K562 (cell line): Measurements from ENCODE around the gene PHF21A. TPM values are rescaled to one million over a fixed set of nuclear protein-coding genes. Genes with fewer than 3 reads are reported as not detected.

Experiments used
- ATAC-seq: fragments of 200-7000 bp; cut with Tn5 transposase; 3 replicates; pipeline ENCODE4 v1.9.1; 2020; ENCODE audit warnings: moderate library complexity
- BruUV-seq: library from RNA; stranded (reverse); fragments of 400-500 nt; replicated peaks from 2 replicates; lab custom pipeline; 2021; lab: Mats Ljungman, UMichigan
- CTCF ChIA-PET: fragments of 300-600 bp; formaldehyde crosslinking; extraction: SDS; loops from one replicate; lab custom pipeline; 2021; ENCODE audit warnings: low intra/inter-chr PET ratio; lab: Yijun Ruan, JAX
- POLR2A ChIA-PET: fragments of 300-600, 350-650 bp; sonication (Branson Sonifier 250); formaldehyde crosslinking; extraction: SDS; loops from one replicate; lab custom pipeline; 2021; ENCODE audit warnings: antibody characterized with exemption, inconsistent platforms; lab: Yijun Ruan, JAX
- DNase-seq, 4 experiments: peaks; one replicate each; pipeline versions ENCODE4 v3.0.0 to v3.0.0-alpha.2; 2011 to 2018; ENCODE audit warnings: low spot score in 3 of 4, mixed read lengths in 3 of 4; ENCODE audit errors: extremely low read depth in 1 of 4
- FAIRE-seq: peaks from 2 replicates; lab custom pipeline; 2011; peaks lifted over from hg19 to GRCh38; lab: Jason Lieb, UNC
- H2AFZ ChIP-seq: 2 replicates; pipeline ENCODE4 v1.6.0; 2011; ENCODE audit warnings: low read depth, low read length, control low read depth, inconsistent platforms
- H3K27ac ChIP-seq: fragments of 200-600 bp; 3 replicates; pipeline ENCODE4 v1.8.0; 2011; ENCODE audit warnings: low read depth, mild to moderate bottlenecking, control low read depth, inconsistent platforms, low read length, moderate library complexity, mixed read lengths; ENCODE audit errors: extremely low read depth
- H3K27me3 ChIP-seq, 2 experiments: fragments of 300-600 bp in 1 of 2; 2 replicates in 1 of 2; 3 replicates in 1 of 2; pipeline versions ENCODE4 v1.6.0 to v1.8.0; 2011; ENCODE audit warnings: inconsistent platforms in 2 of 2, low read length in 2 of 2, mild to moderate bottlenecking in 1 of 2, mixed read lengths in 1 of 2, moderate library complexity in 1 of 2; ENCODE audit not compliant: control insufficient read depth in 2 of 2, insufficient read depth in 2 of 2
- H3K36me3 ChIP-seq: fragments of 300-600 bp; 3 replicates; pipeline ENCODE4 v1.8.0; 2011; ENCODE audit warnings: mild to moderate bottlenecking, low read length, inconsistent platforms; ENCODE audit not compliant: control insufficient read depth, insufficient read depth
- H3K4me1 ChIP-seq, 2 experiments: fragments of 200-600 bp in 1 of 2; replicated peaks in 1 of 2; 2 replicates in 1 of 2; 3 replicates in 1 of 2; pipeline versions ENCODE4 v1.5.1 to v1.8.0; 2011; ENCODE audit warnings: inconsistent platforms in 2 of 2, low read length in 2 of 2, mild to moderate bottlenecking in 1 of 2, mixed read lengths in 1 of 2, moderate library complexity in 1 of 2; ENCODE audit not compliant: control insufficient read depth in 2 of 2, insufficient read depth in 2 of 2
- H3K4me2 ChIP-seq: 2 replicates; pipeline ENCODE4 v1.6.1; 2011; ENCODE audit warnings: low read length, control low read depth, inconsistent platforms, mixed read lengths; ENCODE audit not compliant: insufficient read depth
- H3K4me3 ChIP-seq: fragments of 200-600 bp; sonication (generic), shearing (Covaris generic); 2 replicates; pipeline ENCODE4 v1.5.1; 2016; ENCODE audit warnings: control low read depth, inconsistent platforms
- H3K79me2 ChIP-seq: fragments of 200-600 bp; 3 replicates; pipeline ENCODE4 v1.8.0; 2011; ENCODE audit warnings: low read length, inconsistent platforms; ENCODE audit not compliant: control insufficient read depth, insufficient read depth
- H3K9ac ChIP-seq, 2 experiments: 2 replicates each; pipeline versions ENCODE4 v1.6.0 to v1.6.1; 2011; ENCODE audit warnings: low read depth in 2 of 2, low read length in 2 of 2, control low read depth in 1 of 2, inconsistent platforms in 1 of 2, mild to moderate bottlenecking in 1 of 2, mixed read lengths in 1 of 2; ENCODE audit not compliant: insufficient read depth in 1 of 2
- H3K9me1 ChIP-seq: one replicate; pipeline ENCODE4 v1.6.0; 2011; ENCODE audit warnings: inconsistent platforms, mild to moderate bottlenecking, low read length, moderate library complexity; ENCODE audit not compliant: control insufficient read depth, insufficient read depth
- H3K9me3 ChIP-seq: replicated peaks from 2 replicates; pipeline ENCODE4 v1.5.1; 2011; ENCODE audit warnings: low read depth, low read length, inconsistent platforms; ENCODE audit not compliant: control insufficient read depth, insufficient read depth
- H4K20me1 ChIP-seq: replicated peaks from 2 replicates; pipeline ENCODE4 v1.6.1; 2011; ENCODE audit warnings: low read length, inconsistent platforms, mixed read lengths; ENCODE audit not compliant: control insufficient read depth, insufficient read depth
- ATF3 ChIP-seq, 2 experiments: fragments of 450-650 bp in 1 of 2; sonication (generic) in 1 of 2; formaldehyde crosslinking in 1 of 2; IDR thresholded peaks in 1 of 2; conservative IDR thresholded peaks in 1 of 2; 2 replicates each; pipeline versions ENCODE4 v1.6.1 to v1.8.1; 2016 to 2023; ENCODE audit warnings: mild to moderate bottlenecking in 2 of 2, moderate library complexity in 2 of 2, inconsistent platforms in 1 of 2, missing genetic modification reagents in 1 of 2
- MBD1 ChIP-seq: fragments of 250-450 bp; sonication (Bioruptor Pico); IDR thresholded peaks from 2 replicates; pipeline ENCODE4 v1.8.0; 2022; ENCODE audit warnings: inconsistent platforms
- WGBS: fragments of 100-300 bp; shearing (Covaris generic); methylation state at CpG from one replicate; pipeline ENCODE4 v1.1.6; 2016; ENCODE audit warnings: low coverage, mixed read lengths; ENCODE audit not compliant: insufficient coverage; ENCODE audit errors: missing lambda C conversion rate; 5-methylcytosine and 5-hydroxymethylcytosine counted together
- in situ Hi-C: fragments of 300-500 bp; cut with MboI; formaldehyde crosslinking; loops from 4 replicates; pipeline ENCODE4 v1.15.0; 2018; ENCODE audit warnings: inconsistent platforms, mixed read lengths
- intact Hi-C: fragments of 100-400 bp; cut with micrococcal nuclease; formaldehyde crosslinking; loops from 2 replicates; pipeline ENCODE4 v1.14.2; 2022
- polyA plus RNA-seq, 8 experiments: library from polyadenylated mRNA; depleted of rRNA in 4 of 8; stranded (reverse) in 5 of 8; unstranded in 3 of 8; fragments of >200 nt; fragmentation: Nextera tagmentation in 2 of 8; fragmentation: Illumina TruSeq in 1 of 8; extraction: Ambion mirVana in 2 of 8; extraction: Trizol in 1 of 8; gene quantifications; 2 replicates each; pipeline versions ENCODE4 v1.2.1 to v1.2.3, GENCODE V29; 2011 to 2014; ENCODE audit warnings: inconsistent platforms in 1 of 8, missing spikeins in 1 of 8
- total RNA-seq, 7 experiments: library from RNA; depleted of rRNA in 6 of 7; stranded (reverse); fragments of >200 nt in 6 of 7; fragmentation: Illumina TruSeq in 2 of 7; extraction: Trizol in 2 of 7; gene quantifications; 2 replicates each; pipeline versions ENCODE4 v1.2.1 to v1.2.3, GENCODE V29; 2011 to 2021; ENCODE audit warnings: low replicate concordance in 1 of 7

PHF21A gene
- total and polyA plus RNA-seq, 9 of the 15 experiments (the other 6 are each of a cell fraction or from before 2014, with no cell fraction given), result 1.5 to 32.4 (median 10.7) TPM

- H3K4me2 ChIP-seq, result no peak overlapping the region
- peaks cover 0 to 6% of the 10 kb centered on the region in 2 experiments; a peak in 1 of 5 replicates for H3K27me3 ChIP-seq
- TF ChIP-seq ATF3 (IDR thresholded peaks at IDR 0.05), result peak; percentile 40; the same call in 1 of the 2 replicates
- no peak for TF ChIP-seq ATF3 (CRISPR knock-in tag; conservative IDR thresholded peaks at IDR 0.05)
- TF ChIP-seq MBD1 (CRISPR knock-in tag), result no peak
- no peak overlapping the region for H3K27ac ChIP-seq
- FAIRE-seq (no peak), DNase-seq (no peak), ATAC-seq (peak; percentile 28; the same call in 1 of the 3 replicates)
- H3K4me1 ChIP-seq, result no peaks in the 10 kb centered on the region; a peak in 2 of 5 replicates
- H3K36me3 ChIP-seq, result no peaks in the 10 kb centered on the region
- peak overlapping the region; percentile 35 for H2AFZ ChIP-seq
- in situ Hi-C loops, result no loop called here
- POLR2A ChIA-PET, result no interaction called here
- CTCF ChIA-PET, result no interaction called here
- H3K4me3 ChIP-seq, result no peak overlapping the region
- no peaks in the 10 kb centered on the region for H4K20me1 ChIP-seq
- no peaks in the 10 kb centered on the region for H3K9me3 ChIP-seq
- H3K79me2 ChIP-seq, result no peaks in the 10 kb centered on the region
- intact Hi-C loops, result no loop called here
- peak overlapping the region in 1 of 2 experiments; percentile 38; a peak in 1 of 4 replicates for H3K9ac ChIP-seq
- no TSS peak for BruUV-seq
- no peaks in the 10 kb centered on the region for H3K9me1 ChIP-seq
- WGBS, result 49% methylated on average over 5 of the region's 5 CpGs
Observed at GRCh38 chr11:46162700-46163099, 41.4 kb upstream of the PHF21A start.
